ENCODE measurements around the gene ZPR1. TPM values are rescaled to one million over a fixed set of nuclear protein-coding genes. Genes with fewer than 3 reads are reported as not detected.
"Not testable (repeated sequence)": the region's sequence is repeated elsewhere in the genome, so short reads cannot be mapped to it uniquely, and the experiment has no call there.

Gene ZPR1
- total RNA-seq, 2 donors from 2014 or later, result 77.6 to 106 TPM

DNA sequence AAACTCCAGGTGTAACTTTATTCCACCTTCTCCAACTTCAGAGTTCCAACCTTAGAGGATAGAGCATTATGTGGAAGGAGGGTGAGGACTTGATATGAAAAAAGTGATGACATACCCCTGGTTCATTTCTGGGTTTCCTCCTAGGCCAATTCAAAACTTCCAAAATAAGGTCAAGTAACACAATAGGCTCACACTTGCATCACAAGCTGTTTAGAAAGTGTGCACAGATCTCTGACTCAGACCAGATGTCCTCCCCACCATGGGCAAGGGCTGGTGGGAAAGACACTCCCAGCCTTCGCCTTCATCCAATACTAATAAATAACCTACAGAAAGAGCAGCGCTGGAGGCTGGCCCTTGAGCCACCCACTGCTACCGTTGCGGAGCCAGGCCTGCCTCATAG lies 9.3 kb downstream of the ZPR1 start:
- Mint-ChIP-seq H3K9me3 (no peaks in the 10 kb centered on the region), H3K27ac (peak overlapping the region; percentile 48), H3K27me3 (ENCODE audit: low read depth) (no peaks in the 10 kb centered on the region), H3K4me3 (peak overlapping the region in 1 of 2 donors; percentile 27), H3K4me1 (ENCODE audit: low read depth) (peaks cover 90% of the 10 kb centered on the region), H3K36me3 (ENCODE audit: insufficient read depth in 2 of 2) (peaks cover 22 to 46% of the 10 kb centered on the region in 2 donors)
- ATAC-seq (replicated peaks in 1 of 2) (peak in 1 of 2 donors; percentile 26), DNase-seq (no peak)

GRCh38 chr11:116777056-116777455 lies 10.8 kb downstream of the ZPR1 start:
- no peak for ATAC-seq (replicated peaks in 1 of 2)
- Mint-ChIP-seq H3K4me3 (peak overlapping the region in 1 of 2 donors; percentile 67), H3K27me3 (ENCODE audit: low read depth) (no peaks in the 10 kb centered on the region), H3K4me1 (ENCODE audit: low read depth) (peaks cover 79% of the 10 kb centered on the region), H3K36me3 (ENCODE audit: insufficient read depth in 2 of 2) (peaks cover 13 to 41% of the 10 kb centered on the region in 2 donors), H3K9me3 (no peaks in the 10 kb centered on the region), H3K27ac (peak overlapping the region; percentile 95)
- DNase-seq, result no peak

DNA sequence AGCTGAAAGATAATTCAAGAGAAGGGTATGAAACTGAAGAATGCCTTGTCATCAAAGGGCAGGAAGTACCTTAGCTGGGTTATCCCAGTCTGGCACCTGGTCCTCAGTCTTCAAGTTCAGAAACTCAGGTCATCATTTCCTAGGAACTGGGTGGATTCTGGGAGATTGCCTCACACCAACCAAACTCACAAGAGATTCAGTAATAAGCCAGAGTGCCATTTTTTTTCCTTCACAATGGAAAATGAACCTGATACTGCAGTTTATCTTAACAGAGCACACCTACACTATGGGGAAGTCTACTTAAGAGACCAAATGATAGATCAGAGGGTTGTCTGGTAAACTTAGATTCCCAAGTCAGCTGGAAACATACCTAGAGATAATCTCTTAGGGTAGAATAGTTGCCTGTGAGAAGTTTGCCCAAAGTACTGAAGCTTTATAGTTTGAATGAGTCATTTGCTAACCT lies 11.3 kb downstream of the ZPR1 start:
- ATAC-seq (replicated peaks in 1 of 2) (peak in 1 of 2 donors; percentile 3), DNase-seq (no peak)
- Mint-ChIP-seq H3K9me3 (no peaks in the 10 kb centered on the region), H3K36me3 (ENCODE audit: insufficient read depth in 2 of 2) (peaks cover 12 to 37% of the 10 kb centered on the region in 2 donors), H3K4me3 (peak overlapping the region in 1 of 2 donors; percentile 67), H3K4me1 (ENCODE audit: low read depth) (peaks cover 79% of the 10 kb centered on the region), H3K27me3 (ENCODE audit: low read depth) (no peaks in the 10 kb centered on the region), H3K27ac (peak overlapping the region; percentile 95)

DNA sequence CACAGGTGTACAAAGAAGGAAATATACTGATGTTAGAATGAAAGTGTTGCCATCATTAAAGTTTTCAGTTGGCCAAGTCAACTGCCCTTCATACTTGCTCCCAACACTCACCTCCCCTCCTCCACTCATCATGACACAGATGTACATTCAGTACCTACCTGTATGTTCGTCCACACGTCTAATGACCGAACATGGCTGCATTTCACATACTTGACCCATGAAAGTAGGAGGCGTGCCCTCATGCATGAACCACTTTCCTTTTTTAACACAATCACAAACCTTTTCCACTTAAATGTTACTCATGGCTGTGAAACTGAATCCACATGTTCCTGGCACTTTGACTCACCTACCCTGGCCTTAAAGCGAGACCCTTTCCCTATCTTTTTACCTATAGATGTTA lies 11.8 kb downstream of the ZPR1 start:
- Mint-ChIP-seq H3K36me3 (ENCODE audit: insufficient read depth in 2 of 2) (peaks cover 11 to 32% of the 10 kb centered on the region in 2 donors), H3K4me3 (peak overlapping the region in 1 of 2 donors; percentile 67), H3K9me3 (no peaks in the 10 kb centered on the region), H3K27me3 (ENCODE audit: low read depth) (no peaks in the 10 kb centered on the region), H3K4me1 (ENCODE audit: low read depth) (peaks cover 80% of the 10 kb centered on the region), H3K27ac (peak overlapping the region; percentile 95)
- DNase-seq (no peak), ATAC-seq (replicated peaks in 1 of 2) (no peak)

- H3K36me3 Mint-ChIP-seq (ENCODE audit: insufficient read depth in 2 of 2), result peaks cover 12 to 30% of the 10 kb centered on the region in 2 donors
- H3K9me3 Mint-ChIP-seq, result no peaks in the 10 kb centered on the region
- H3K27me3 Mint-ChIP-seq (ENCODE audit: low read depth), result no peaks in the 10 kb centered on the region
- no peak overlapping the region for H3K27ac Mint-ChIP-seq
- peak overlapping the region in 1 of 2 donors; percentile 3 for H3K4me3 Mint-ChIP-seq
- DNase-seq, result no peak
- ATAC-seq (replicated peaks in 1 of 2), result no peak
- H3K4me1 Mint-ChIP-seq (ENCODE audit: low read depth), result peaks cover 81% of the 10 kb centered on the region
Observed at GRCh38 chr11:116774661-116775060, 13.2 kb downstream of the ZPR1 start.

GRCh38 chr11:116773203-116774097 lies 14.4 kb downstream of the ZPR1 start:
- peaks cover 69% of the 10 kb centered on the region for H3K4me1 Mint-ChIP-seq (ENCODE audit: low read depth)
- H3K36me3 Mint-ChIP-seq (ENCODE audit: insufficient read depth in 2 of 2), result peaks cover 10 to 26% of the 10 kb centered on the region in 2 donors
- peak in 1 of 2 donors; percentile 16 for ATAC-seq (replicated peaks in 1 of 2)
- DNase-seq, result no peak
- peak overlapping the region; percentile 93 to 98 for H3K4me3 Mint-ChIP-seq
- peak overlapping the region; percentile 99 for H3K27ac Mint-ChIP-seq
- no peaks in the 10 kb centered on the region for H3K27me3 Mint-ChIP-seq (ENCODE audit: low read depth)
- H3K9me3 Mint-ChIP-seq, result no peaks in the 10 kb centered on the region

- peak within 1 kb of the TSS; percentile 93 to 98 for H3K4me3 Mint-ChIP-seq
- H3K9me3 Mint-ChIP-seq, result no peaks in the 10 kb centered on the region
- peak within 1 kb of the TSS; percentile 99 for H3K27ac Mint-ChIP-seq
- peak; percentile 96 to 97 for DNase-seq
- peaks cover 61% of the 10 kb centered on the region for H3K4me1 Mint-ChIP-seq (ENCODE audit: low read depth)
- peaks cover 7 to 23% of the 10 kb centered on the region in 2 donors for H3K36me3 Mint-ChIP-seq (ENCODE audit: insufficient read depth in 2 of 2)
- peak; percentile 93 to 94 for ATAC-seq (replicated peaks in 1 of 2)
- H3K27me3 Mint-ChIP-seq (ENCODE audit: low read depth), result no peaks in the 10 kb centered on the region
Observed at GRCh38 chr11:116772443-116773202, 15.2 kb downstream of the ZPR1 start, which contains the start of gene BUD13. BUD13 (minus strand) TSS chr11:116772987; CDS start chr11:116772964, 23 bp downstream.

- peaks cover 54% of the 10 kb centered on the region for H3K4me1 Mint-ChIP-seq (ENCODE audit: low read depth)
- H3K4me3 Mint-ChIP-seq, result peak overlapping the region; percentile 93 to 98
- no peaks in the 10 kb centered on the region for H3K27me3 Mint-ChIP-seq (ENCODE audit: low read depth)
- H3K36me3 Mint-ChIP-seq (ENCODE audit: insufficient read depth in 2 of 2), result peaks cover 6 to 22% of the 10 kb centered on the region in 2 donors
- no peak for ATAC-seq (replicated peaks in 1 of 2)
- no peak for DNase-seq
- peak overlapping the region; percentile 99 for H3K27ac Mint-ChIP-seq
- no peaks in the 10 kb centered on the region for H3K9me3 Mint-ChIP-seq
Observed at GRCh38 chr11:116771935-116772334, 15.9 kb downstream of the ZPR1 start.

- Mint-ChIP-seq H3K4me3 (no peak overlapping the region), H3K9me3 (no peaks in the 10 kb centered on the region), H3K36me3 (ENCODE audit: insufficient read depth in 2 of 2) (peaks cover 8 to 38% of the 10 kb centered on the region in 2 donors), H3K4me1 (ENCODE audit: low read depth) (peaks cover 15% of the 10 kb centered on the region), H3K27ac (no peak overlapping the region), H3K27me3 (ENCODE audit: low read depth) (no peaks in the 10 kb centered on the region)
- no peak for ATAC-seq (replicated peaks in 1 of 2)
- DNase-seq, result no peak
Observed at GRCh38 chr11:116762132-116762531, 25.7 kb downstream of the ZPR1 start.

GRCh38 chr11:116756044-116756443 lies 31.8 kb downstream of the ZPR1 start:
- H3K9me3 Mint-ChIP-seq; H3K27me3 Mint-ChIP-seq (ENCODE audit: low read depth); H3K4me3 Mint-ChIP-seq; H3K27ac Mint-ChIP-seq; DNase-seq; H3K4me1 Mint-ChIP-seq (ENCODE audit: low read depth); ATAC-seq (replicated peaks in 1 of 2): not testable (repeated sequence)
- H3K36me3 Mint-ChIP-seq (ENCODE audit: insufficient read depth in 2 of 2), result peaks cover 10 to 34% of the 10 kb centered on the region in 2 donors

DNA sequence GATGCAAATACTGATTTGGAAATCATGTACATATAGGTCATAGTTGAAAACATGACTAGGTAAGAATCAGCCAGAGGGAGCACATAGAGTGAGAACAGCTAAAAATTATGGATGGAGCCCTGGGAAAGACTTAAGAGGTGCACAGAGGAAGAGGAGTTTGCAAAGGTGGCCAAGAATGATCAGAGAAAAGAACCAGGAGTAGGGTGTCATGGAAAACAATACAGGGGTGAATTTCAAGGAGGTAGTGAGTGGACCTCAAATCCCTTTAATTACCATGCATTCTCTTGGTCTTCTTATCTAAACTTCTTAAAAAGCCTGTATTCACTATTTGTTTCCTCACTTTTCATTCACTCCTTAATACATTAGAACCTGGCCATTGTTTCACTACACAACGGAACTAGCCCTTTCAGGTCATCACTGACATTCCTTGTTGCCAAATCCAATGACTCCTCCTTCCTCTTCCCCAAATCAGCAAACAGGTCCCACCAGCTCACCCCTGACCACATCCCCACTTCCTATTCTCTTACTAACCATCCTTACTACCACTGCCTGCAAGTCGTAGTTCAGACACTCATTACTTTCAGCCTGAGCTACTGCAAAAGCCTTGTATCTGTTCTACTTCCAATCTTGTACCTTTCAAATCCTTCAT lies 37.6 kb downstream of the ZPR1 start:
- DNase-seq, result no peak
- Mint-ChIP-seq H3K36me3 (ENCODE audit: insufficient read depth in 2 of 2) (peaks cover 2 to 17% of the 10 kb centered on the region in 2 donors), H3K27me3 (ENCODE audit: low read depth) (no peaks in the 10 kb centered on the region), H3K27ac (no peak overlapping the region), H3K4me1 (ENCODE audit: low read depth) (no peaks in the 10 kb centered on the region), H3K4me3 (no peak overlapping the region), H3K9me3 (no peaks in the 10 kb centered on the region)
- no peak for ATAC-seq (replicated peaks in 1 of 2)

GRCh38 chr11:116742104-116742503 lies 45.7 kb downstream of the ZPR1 start:
- Mint-ChIP-seq H3K9me3 (no peaks in the 10 kb centered on the region), H3K4me1 (ENCODE audit: low read depth) (peaks cover 15% of the 10 kb centered on the region), H3K27me3 (ENCODE audit: low read depth) (no peaks in the 10 kb centered on the region), H3K36me3 (ENCODE audit: insufficient read depth in 2 of 2) (peaks cover 0 to 3% of the 10 kb centered on the region in 2 donors), H3K4me3 (no peak overlapping the region), H3K27ac (no peak overlapping the region)
- ATAC-seq (replicated peaks in 1 of 2) (no peak), DNase-seq (no peak)

All from activated T-cell treated with anti-CD3 and anti-CD28 coated beads, Interleukin-2, amount 50 U/mL, for 72 hours (primary cell).